ENCODE results near the gene GBX1. TPM values are rescaled to one million over a fixed set of nuclear protein-coding genes. Genes with fewer than 3 reads are reported as not detected.

GBX1 gene
- total and polyA plus RNA-seq, 5 donors from 2014 or later: not detected

GRCh38 chr7:151133986-151134742 lies 33.3 kb downstream of the GBX1 start:
- Mint-ChIP-seq H3K36me3 (peaks cover 5% of the 10 kb centered on the region), H3K27me3 (no peaks in the 10 kb centered on the region), H3K4me3 (no peak overlapping the region), H3K9me3 (no peaks in the 10 kb centered on the region), H3K4me1 (no peaks in the 10 kb centered on the region), H3K27ac (no peak overlapping the region)
- no peak overlapping the region for H3K27ac ChIP-seq (ENCODE audit: insufficient read depth, low read length, poor library complexity, severe bottlenecking)
- no peaks in the 10 kb centered on the region for H3K4me1 ChIP-seq (ENCODE audit: control insufficient read depth, insufficient read depth, low read length, poor library complexity, severe bottlenecking)
- no peaks in the 10 kb centered on the region for H3K9me3 ChIP-seq (ENCODE audit: control insufficient read depth in 2 of 2, low read length in 2 of 2)
- H3K4me3 ChIP-seq (ENCODE audit: low read depth, low read length): no peak overlapping the region
- ATAC-seq (ENCODE audit: low read depth in 2 of 2) (no peak), DNase-seq (no peak)
- no peaks in the 10 kb centered on the region for H3K36me3 ChIP-seq (ENCODE audit: control insufficient read depth, insufficient read depth, low read length)
- H3K27me3 ChIP-seq (ENCODE audit: control insufficient read depth, insufficient read depth, low read length): no peaks in the 10 kb centered on the region

GRCh38 chr7:151133266-151133985 lies 34.1 kb downstream of the GBX1 start:
- no peaks in the 10 kb centered on the region for H3K27me3 ChIP-seq (ENCODE audit: control insufficient read depth, insufficient read depth, low read length)
- Mint-ChIP-seq H3K9me3 (no peaks in the 10 kb centered on the region), H3K36me3 (peaks cover 5% of the 10 kb centered on the region), H3K27me3 (no peaks in the 10 kb centered on the region), H3K27ac (no peak overlapping the region), H3K4me3 (no peak overlapping the region), H3K4me1 (no peaks in the 10 kb centered on the region)
- no peaks in the 10 kb centered on the region for H3K4me1 ChIP-seq (ENCODE audit: control insufficient read depth, insufficient read depth, low read length, poor library complexity, severe bottlenecking)
- no peaks in the 10 kb centered on the region for H3K36me3 ChIP-seq (ENCODE audit: control insufficient read depth, insufficient read depth, low read length)
- no peak overlapping the region for H3K4me3 ChIP-seq (ENCODE audit: low read depth, low read length)
- no peaks in the 10 kb centered on the region for H3K9me3 ChIP-seq (ENCODE audit: control insufficient read depth in 2 of 2, low read length in 2 of 2)
- no peak for DNase-seq
- no peak for ATAC-seq (ENCODE audit: low read depth in 2 of 2)
- no peak overlapping the region for H3K27ac ChIP-seq (ENCODE audit: insufficient read depth, low read length, poor library complexity, severe bottlenecking)

- ATAC-seq (ENCODE audit: low read depth in 2 of 2): no peak
- no peaks in the 10 kb centered on the region for H3K27me3 ChIP-seq (ENCODE audit: control insufficient read depth, insufficient read depth, low read length)
- Mint-ChIP-seq H3K4me3 (no peak overlapping the region), H3K9me3 (no peaks in the 10 kb centered on the region), H3K36me3 (peaks cover 5% of the 10 kb centered on the region), H3K27ac (no peak overlapping the region), H3K4me1 (no peaks in the 10 kb centered on the region), H3K27me3 (no peaks in the 10 kb centered on the region)
- H3K36me3 ChIP-seq (ENCODE audit: control insufficient read depth, insufficient read depth, low read length): peaks cover 4% of the 10 kb centered on the region
- H3K4me1 ChIP-seq (ENCODE audit: control insufficient read depth, insufficient read depth, low read length, poor library complexity, severe bottlenecking): no peaks in the 10 kb centered on the region
- no peak overlapping the region for H3K4me3 ChIP-seq (ENCODE audit: low read depth, low read length)
- H3K9me3 ChIP-seq (ENCODE audit: control insufficient read depth in 2 of 2, low read length in 2 of 2): no peaks in the 10 kb centered on the region
- no peak overlapping the region for H3K27ac ChIP-seq (ENCODE audit: insufficient read depth, low read length, poor library complexity, severe bottlenecking)
- DNase-seq: no peak
These were observed 34.9 kb downstream of the GBX1 start for GRCh38 chr7:151132461-151133205.

GRCh38 chr7:151131592-151132293 lies 35.8 kb downstream of the GBX1 start:
- ATAC-seq (ENCODE audit: low read depth in 2 of 2) (no peak), DNase-seq (no peak)
- no peak overlapping the region for H3K27ac ChIP-seq (ENCODE audit: insufficient read depth, low read length, poor library complexity, severe bottlenecking)
- no peak overlapping the region for H3K4me3 ChIP-seq (ENCODE audit: low read depth, low read length)
- H3K9me3 Mint-ChIP-seq: no peaks in the 10 kb centered on the region
- no peak overlapping the region for H3K27ac Mint-ChIP-seq
- H3K36me3 ChIP-seq (ENCODE audit: control insufficient read depth, insufficient read depth, low read length): peaks cover 4% of the 10 kb centered on the region
- no peaks in the 10 kb centered on the region for H3K27me3 Mint-ChIP-seq
- peaks cover 5% of the 10 kb centered on the region for H3K36me3 Mint-ChIP-seq
- H3K4me1 Mint-ChIP-seq: no peaks in the 10 kb centered on the region
- H3K4me3 Mint-ChIP-seq: no peak overlapping the region
- H3K4me1 ChIP-seq (ENCODE audit: control insufficient read depth, insufficient read depth, low read length, poor library complexity, severe bottlenecking): no peaks in the 10 kb centered on the region
- no peaks in the 10 kb centered on the region for H3K9me3 ChIP-seq (ENCODE audit: control insufficient read depth in 2 of 2, low read length in 2 of 2)
- no peaks in the 10 kb centered on the region for H3K27me3 ChIP-seq (ENCODE audit: control insufficient read depth, insufficient read depth, low read length)

GRCh38 chr7:151131224-151131591 lies 36.3 kb downstream of the GBX1 start:
- no peaks in the 10 kb centered on the region for H3K9me3 Mint-ChIP-seq
- DNase-seq: no peak

GRCh38 chr7:151130741-151131157 lies 36.7 kb downstream of the GBX1 start:
- no peak overlapping the region for H3K4me3 Mint-ChIP-seq
- no peaks in the 10 kb centered on the region for H3K27me3 ChIP-seq (ENCODE audit: control insufficient read depth, insufficient read depth, low read length)
- H3K9me3 Mint-ChIP-seq: no peaks in the 10 kb centered on the region
- H3K4me1 Mint-ChIP-seq: no peaks in the 10 kb centered on the region
- no peaks in the 10 kb centered on the region for H3K4me1 ChIP-seq (ENCODE audit: control insufficient read depth, insufficient read depth, low read length, poor library complexity, severe bottlenecking)
- no peaks in the 10 kb centered on the region for H3K36me3 Mint-ChIP-seq
- no peak overlapping the region for H3K27ac Mint-ChIP-seq
- no peaks in the 10 kb centered on the region for H3K27me3 Mint-ChIP-seq
- H3K27ac ChIP-seq (ENCODE audit: insufficient read depth, low read length, poor library complexity, severe bottlenecking): no peak overlapping the region
- H3K36me3 ChIP-seq (ENCODE audit: control insufficient read depth, insufficient read depth, low read length): peaks cover 4% of the 10 kb centered on the region
- no peaks in the 10 kb centered on the region for H3K9me3 ChIP-seq (ENCODE audit: control insufficient read depth in 2 of 2, low read length in 2 of 2)
- ATAC-seq (ENCODE audit: low read depth in 2 of 2): no peak
- no peak for DNase-seq
- H3K4me3 ChIP-seq (ENCODE audit: low read depth, low read length): no peak overlapping the region

More at GRCh38 chr7:151131224-151131591, 36.3 kb downstream of the GBX1 start:
- Histone ChIP-seq H3K4me1 (ENCODE audit: control insufficient read depth, insufficient read depth, low read length, poor library complexity, severe bottlenecking) (no peaks in the 10 kb centered on the region), H3K36me3 (ENCODE audit: control insufficient read depth, insufficient read depth, low read length) (peaks cover 4% of the 10 kb centered on the region), H3K9me3 (ENCODE audit: control insufficient read depth in 2 of 2, low read length in 2 of 2) (no peaks in the 10 kb centered on the region), H3K27ac (ENCODE audit: insufficient read depth, low read length, poor library complexity, severe bottlenecking) (no peak overlapping the region), H3K4me3 (ENCODE audit: low read depth, low read length) (no peak overlapping the region), H3K27me3 (ENCODE audit: control insufficient read depth, insufficient read depth, low read length) (no peaks in the 10 kb centered on the region)
- Mint-ChIP-seq H3K4me1 (no peaks in the 10 kb centered on the region), H3K27ac (no peak overlapping the region), H3K4me3 (no peak overlapping the region), H3K27me3 (no peaks in the 10 kb centered on the region), H3K36me3 (peaks cover 1% of the 10 kb centered on the region)
- ATAC-seq (ENCODE audit: low read depth in 2 of 2): no peak

GRCh38 chr7:151129960-151130591 lies 37.4 kb downstream of the GBX1 start:
- H3K27me3 Mint-ChIP-seq: no peaks in the 10 kb centered on the region
- no peaks in the 10 kb centered on the region for H3K4me1 ChIP-seq (ENCODE audit: control insufficient read depth, insufficient read depth, low read length, poor library complexity, severe bottlenecking)
- H3K9me3 ChIP-seq (ENCODE audit: control insufficient read depth in 2 of 2, low read length in 2 of 2): no peaks in the 10 kb centered on the region
- H3K9me3 Mint-ChIP-seq: no peaks in the 10 kb centered on the region
- H3K27me3 ChIP-seq (ENCODE audit: control insufficient read depth, insufficient read depth, low read length): no peaks in the 10 kb centered on the region
- no peak overlapping the region for H3K4me3 Mint-ChIP-seq
- H3K36me3 ChIP-seq (ENCODE audit: control insufficient read depth, insufficient read depth, low read length): peaks cover 4% of the 10 kb centered on the region
- no peak overlapping the region for H3K27ac ChIP-seq (ENCODE audit: insufficient read depth, low read length, poor library complexity, severe bottlenecking)
- no peaks in the 10 kb centered on the region for H3K36me3 Mint-ChIP-seq
- H3K4me1 Mint-ChIP-seq: no peaks in the 10 kb centered on the region
- ATAC-seq (ENCODE audit: low read depth in 2 of 2) (no peak), DNase-seq (no peak)
- no peak overlapping the region for H3K27ac Mint-ChIP-seq
- no peak overlapping the region for H3K4me3 ChIP-seq (ENCODE audit: low read depth, low read length)
